ENCODE data around the gene ADAT3.
"Not testable (repeated sequence)": the region's sequence is repeated elsewhere in the genome, so short reads cannot be mapped to it uniquely, and the experiment has no call there.

The ADAT3 gene

DNA sequence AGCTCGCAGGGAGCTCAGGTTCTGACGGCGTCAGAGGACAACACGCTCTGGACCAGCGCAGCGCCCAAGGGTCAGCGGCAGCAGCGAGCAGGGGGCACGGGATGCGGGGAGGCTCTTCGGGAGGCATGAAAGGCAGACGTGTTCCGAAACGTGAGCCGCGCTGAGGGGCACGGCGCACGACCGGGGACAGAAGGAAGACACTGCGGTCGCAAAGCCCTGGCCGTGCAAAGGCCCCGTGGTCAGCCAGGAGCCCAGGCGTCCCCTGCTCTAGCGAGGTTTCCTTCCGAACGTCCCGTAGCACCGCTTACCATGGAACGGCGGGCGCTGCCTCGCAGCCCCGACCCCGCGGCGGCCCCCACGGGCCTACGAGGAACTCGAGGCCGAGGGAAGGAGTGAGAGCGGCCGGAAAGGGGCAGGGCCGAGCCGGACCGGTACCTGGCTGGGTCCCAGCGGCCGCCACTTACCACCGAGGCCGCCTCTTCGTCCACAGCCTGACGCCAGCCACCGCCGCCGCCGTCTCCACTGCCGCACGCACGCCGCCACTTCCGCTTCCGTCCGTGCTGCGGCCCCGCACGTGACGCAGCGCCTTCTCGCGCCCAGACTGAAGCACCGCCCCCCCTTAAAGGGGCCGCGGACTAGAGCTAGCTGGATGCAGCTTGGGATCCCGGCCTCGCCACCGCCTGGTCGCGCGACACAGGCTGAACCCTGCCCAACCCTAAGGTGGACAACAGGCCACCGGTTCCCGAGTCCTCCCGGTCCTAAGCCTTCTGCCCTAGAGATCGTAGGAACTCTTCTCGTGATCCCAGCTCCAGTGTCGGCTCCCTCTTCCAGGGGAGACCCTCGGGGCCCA, 29.3 kb upstream of the ADAT3 start:
- no peaks in the 10 kb centered on the region for H3K9me3 ChIP-seq (ENCODE audit: control insufficient read depth in 1 of 2, low read length in 2 of 2)
- peaks cover 0 to 6% of the 10 kb centered on the region in 2 donors for H3K36me3 ChIP-seq (ENCODE audit: control insufficient read depth in 1 of 2, insufficient read depth in 2 of 2, low read length in 2 of 2)
- H3K27me3 ChIP-seq (ENCODE audit: control insufficient read depth in 1 of 2, insufficient read depth in 2 of 2, low read length in 2 of 2), result no peaks in the 10 kb centered on the region
- peak overlapping the region; percentile 80 for H3K27ac ChIP-seq (ENCODE audit: low read depth, low read length)
- H3K4me1 ChIP-seq (ENCODE audit: control insufficient read depth in 1 of 2, insufficient read depth in 2 of 2, low read length in 2 of 2), result peaks cover 19 to 23% of the 10 kb centered on the region in 2 donors
- peak overlapping the region; percentile 78 to 89 for H3K9ac ChIP-seq (ENCODE audit: low read depth in 1 of 2, low read length in 2 of 2)
- peak overlapping the region; percentile 86 to 97 for H3K4me3 ChIP-seq (ENCODE audit: low read depth in 1 of 2, low read length in 2 of 2)

GRCh38 chr19:1876496-1877279, 28.5 kb upstream of the ADAT3 start:
- Histone ChIP-seq H3K4me3 (ENCODE audit: low read depth in 1 of 2, low read length in 2 of 2) (peak overlapping the region; percentile 86 to 97), H3K9ac (ENCODE audit: low read depth in 1 of 2, low read length in 2 of 2) (peak overlapping the region; percentile 78 to 89), H3K4me1 (ENCODE audit: control insufficient read depth in 1 of 2, insufficient read depth in 2 of 2, low read length in 2 of 2) (peaks cover 19 to 23% of the 10 kb centered on the region in 2 donors), H3K27ac (ENCODE audit: low read depth, low read length) (peak overlapping the region; percentile 80)
- not testable (repeated sequence) for H3K36me3 ChIP-seq (ENCODE audit: control insufficient read depth in 1 of 2, insufficient read depth in 2 of 2, low read length in 2 of 2); H3K9me3 ChIP-seq (ENCODE audit: control insufficient read depth in 1 of 2, low read length in 2 of 2); H3K27me3 ChIP-seq (ENCODE audit: control insufficient read depth in 1 of 2, insufficient read depth in 2 of 2, low read length in 2 of 2)

DNA sequence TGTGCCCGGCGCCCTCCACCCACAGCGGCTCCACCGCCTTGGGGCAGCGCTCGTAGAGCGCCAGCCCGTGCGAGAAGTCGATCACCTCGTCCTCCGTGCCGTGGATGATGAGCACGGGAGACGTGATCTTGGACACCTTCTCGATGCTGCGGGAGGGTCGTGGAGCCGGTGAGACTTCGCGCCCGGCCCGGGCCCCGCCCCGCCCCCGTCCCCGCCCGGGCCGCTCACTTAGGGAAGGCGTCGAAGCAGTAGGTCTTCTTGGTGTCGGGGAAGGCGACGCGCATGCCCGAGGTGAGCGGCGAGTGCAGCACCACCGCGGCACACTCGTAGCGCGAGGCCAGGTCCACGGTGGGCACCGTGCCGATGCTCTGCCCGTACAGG, 27.9 kb upstream of the ADAT3 start:
- H3K27ac ChIP-seq (ENCODE audit: low read depth, low read length); H3K36me3 ChIP-seq (ENCODE audit: control insufficient read depth in 1 of 2, insufficient read depth in 2 of 2, low read length in 2 of 2); H3K4me3 ChIP-seq (ENCODE audit: low read depth in 1 of 2, low read length in 2 of 2); H3K9ac ChIP-seq (ENCODE audit: low read depth in 1 of 2, low read length in 2 of 2); H3K9me3 ChIP-seq (ENCODE audit: control insufficient read depth in 1 of 2, low read length in 2 of 2); H3K27me3 ChIP-seq (ENCODE audit: control insufficient read depth in 1 of 2, insufficient read depth in 2 of 2, low read length in 2 of 2): not testable (repeated sequence)
- peaks cover 19 to 27% of the 10 kb centered on the region in 2 donors for H3K4me1 ChIP-seq (ENCODE audit: control insufficient read depth in 1 of 2, insufficient read depth in 2 of 2, low read length in 2 of 2)

DNA sequence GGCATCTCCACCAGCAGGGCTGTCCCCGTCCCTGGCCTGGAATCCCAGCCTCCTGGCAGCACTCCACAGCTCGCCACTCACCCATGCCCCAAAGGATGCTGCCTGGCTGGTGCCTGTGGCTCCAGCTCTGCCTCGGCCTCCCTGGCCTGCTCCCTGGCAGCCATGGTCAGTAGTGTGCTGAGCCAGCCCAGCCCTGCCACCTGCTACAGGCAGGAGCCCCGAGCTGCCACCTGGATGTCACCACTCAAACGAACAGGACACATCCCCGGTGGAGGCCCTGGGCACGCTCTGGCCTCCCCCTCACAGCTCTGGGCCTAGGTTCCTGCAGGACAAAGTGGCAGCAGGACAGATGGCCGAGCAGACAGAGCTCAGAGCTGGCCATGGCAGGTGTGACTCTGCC, 26.6 kb upstream of the ADAT3 start:
- Histone ChIP-seq H3K4me1 (ENCODE audit: control insufficient read depth in 1 of 2, insufficient read depth in 2 of 2, low read length in 2 of 2) (peaks cover 23 to 30% of the 10 kb centered on the region in 2 donors), H3K36me3 (ENCODE audit: control insufficient read depth in 1 of 2, insufficient read depth in 2 of 2, low read length in 2 of 2) (peaks cover 0 to 13% of the 10 kb centered on the region in 2 donors)
- not testable (repeated sequence) for H3K4me3 ChIP-seq (ENCODE audit: low read depth in 1 of 2, low read length in 2 of 2); H3K27me3 ChIP-seq (ENCODE audit: control insufficient read depth in 1 of 2, insufficient read depth in 2 of 2, low read length in 2 of 2); H3K9ac ChIP-seq (ENCODE audit: low read depth in 1 of 2, low read length in 2 of 2); H3K27ac ChIP-seq (ENCODE audit: low read depth, low read length); H3K9me3 ChIP-seq (ENCODE audit: control insufficient read depth in 1 of 2, low read length in 2 of 2)

DNA sequence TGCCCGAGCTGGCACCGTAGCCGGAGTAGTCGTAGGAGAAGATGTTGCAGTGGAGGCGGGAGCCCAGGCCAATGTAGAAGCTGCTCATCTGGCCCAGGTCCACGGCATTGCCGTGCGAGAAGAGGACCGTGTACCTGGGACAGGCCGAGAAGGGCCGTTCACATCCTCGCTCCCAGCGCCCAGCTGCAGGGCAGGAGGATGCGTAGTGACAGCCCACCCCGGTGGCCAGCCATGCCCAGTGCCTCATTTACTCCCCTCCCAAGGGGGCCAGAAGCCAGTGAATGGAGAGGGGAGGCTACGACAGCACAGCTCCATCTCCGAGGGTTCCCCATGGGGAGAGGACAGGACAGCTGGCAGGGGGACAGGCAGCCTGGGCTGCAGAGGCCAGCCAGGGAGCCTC, 25.2 kb upstream of the ADAT3 start:
- not testable (repeated sequence) for H3K4me3 ChIP-seq (ENCODE audit: low read depth in 1 of 2, low read length in 2 of 2); H3K9ac ChIP-seq (ENCODE audit: low read depth in 1 of 2, low read length in 2 of 2); H3K27me3 ChIP-seq (ENCODE audit: control insufficient read depth in 1 of 2, insufficient read depth in 2 of 2, low read length in 2 of 2); H3K9me3 ChIP-seq (ENCODE audit: control insufficient read depth in 1 of 2, low read length in 2 of 2); H3K27ac ChIP-seq (ENCODE audit: low read depth, low read length)
- H3K4me1 ChIP-seq (ENCODE audit: control insufficient read depth in 1 of 2, insufficient read depth in 2 of 2, low read length in 2 of 2), result peaks cover 25 to 34% of the 10 kb centered on the region in 2 donors
- H3K36me3 ChIP-seq (ENCODE audit: control insufficient read depth in 1 of 2, insufficient read depth in 2 of 2, low read length in 2 of 2), result peaks cover 0 to 13% of the 10 kb centered on the region in 2 donors

DNA sequence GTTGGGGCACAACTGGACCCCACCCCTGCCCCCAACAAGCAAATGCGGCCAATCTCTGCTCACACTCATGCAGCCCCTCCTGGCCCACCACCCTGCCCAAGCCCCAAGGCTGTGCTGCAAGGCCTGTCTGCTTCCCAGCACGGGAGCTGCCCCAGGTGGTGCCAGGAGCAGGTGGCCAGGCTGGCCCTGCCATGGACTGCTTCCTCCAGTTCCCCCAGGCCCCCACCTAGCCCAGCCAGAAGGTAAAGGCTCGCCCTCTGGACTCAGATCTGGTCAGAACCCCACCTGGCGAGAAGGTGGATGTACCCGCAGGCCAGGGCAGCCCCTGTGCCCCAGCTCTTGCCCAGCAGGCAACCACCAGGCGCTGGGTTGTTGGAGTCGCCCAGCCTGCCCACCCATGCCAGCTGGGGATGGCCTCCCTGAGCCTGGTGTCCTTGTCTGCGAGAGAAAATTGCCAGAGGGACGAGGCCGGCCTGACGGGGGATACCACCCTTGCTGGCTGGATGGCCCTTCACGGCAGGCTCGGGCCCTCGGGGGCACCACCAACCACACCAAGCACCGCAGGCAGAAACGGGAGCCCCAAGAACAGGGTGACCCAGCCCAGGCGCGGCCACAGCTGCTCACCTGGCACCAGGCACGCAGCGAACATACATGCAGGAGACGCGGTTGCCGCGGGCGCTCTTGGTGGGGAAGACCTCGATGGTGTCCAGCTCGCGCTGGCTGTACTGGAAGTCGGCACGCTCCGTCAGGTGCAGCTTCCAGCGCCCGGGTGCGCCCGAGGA, 24.4 kb upstream of the ADAT3 start:
- Histone ChIP-seq H3K36me3 (ENCODE audit: control insufficient read depth in 1 of 2, insufficient read depth in 2 of 2, low read length in 2 of 2) (peaks cover 0 to 13% of the 10 kb centered on the region in 2 donors), H3K9me3 (ENCODE audit: control insufficient read depth in 1 of 2, low read length in 2 of 2) (no peaks in the 10 kb centered on the region), H3K27ac (ENCODE audit: low read depth, low read length) (no peak overlapping the region), H3K27me3 (ENCODE audit: control insufficient read depth in 1 of 2, insufficient read depth in 2 of 2, low read length in 2 of 2) (no peaks in the 10 kb centered on the region), H3K9ac (ENCODE audit: low read depth in 1 of 2, low read length in 2 of 2) (no peak overlapping the region), H3K4me3 (ENCODE audit: low read depth in 1 of 2, low read length in 2 of 2) (no peak overlapping the region), H3K4me1 (ENCODE audit: control insufficient read depth in 1 of 2, insufficient read depth in 2 of 2, low read length in 2 of 2) (peaks cover 25 to 34% of the 10 kb centered on the region in 2 donors)

DNA sequence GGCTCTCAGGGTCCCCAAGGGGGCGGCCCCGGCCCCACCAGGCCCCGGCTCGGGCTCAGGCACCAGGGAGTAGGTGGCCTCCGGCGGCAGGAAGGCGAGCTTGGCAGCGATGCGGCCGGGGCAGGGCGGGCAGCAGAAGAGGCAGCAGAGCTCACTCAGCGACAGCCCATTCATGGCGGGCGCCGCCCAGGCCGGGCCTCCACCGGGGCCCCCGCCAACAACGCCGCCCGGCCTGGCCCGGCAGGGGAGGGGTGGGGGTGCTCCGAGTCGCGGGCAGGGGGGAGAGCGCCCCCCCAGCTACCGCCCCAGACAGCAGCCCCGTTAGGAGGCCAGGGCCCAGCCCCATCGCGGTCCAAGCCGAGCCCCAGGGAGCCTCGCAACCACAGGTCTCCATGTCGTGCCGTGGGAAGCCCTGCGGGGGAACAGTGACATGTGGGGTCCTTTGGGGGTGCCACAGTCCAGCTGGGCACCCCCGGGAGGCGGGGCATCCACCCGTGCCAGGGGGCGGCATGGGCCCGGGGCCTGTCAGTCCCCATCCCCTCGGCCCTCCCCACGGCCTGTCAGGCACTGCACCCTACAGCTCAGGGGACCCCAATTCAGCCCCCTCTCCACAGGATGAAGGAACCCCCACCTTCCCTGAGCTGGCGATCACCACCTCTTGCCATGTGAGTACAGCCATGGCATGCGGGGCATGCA, 23.7 kb upstream of the ADAT3 start:
- Histone ChIP-seq H3K4me1 (ENCODE audit: control insufficient read depth in 1 of 2, insufficient read depth in 2 of 2, low read length in 2 of 2) (peaks cover 20 to 29% of the 10 kb centered on the region in 2 donors), H3K36me3 (ENCODE audit: control insufficient read depth in 1 of 2, insufficient read depth in 2 of 2, low read length in 2 of 2) (peaks cover 0 to 13% of the 10 kb centered on the region in 2 donors), H3K9ac (ENCODE audit: low read depth in 1 of 2, low read length in 2 of 2) (peak overlapping the region in 1 of 2 donors; percentile 13)
- not testable (repeated sequence) for H3K27me3 ChIP-seq (ENCODE audit: control insufficient read depth in 1 of 2, insufficient read depth in 2 of 2, low read length in 2 of 2); H3K9me3 ChIP-seq (ENCODE audit: control insufficient read depth in 1 of 2, low read length in 2 of 2); H3K4me3 ChIP-seq (ENCODE audit: low read depth in 1 of 2, low read length in 2 of 2); H3K27ac ChIP-seq (ENCODE audit: low read depth, low read length)

GRCh38 chr19:1882089-1882785, 23.0 kb upstream of the ADAT3 start:
- Histone ChIP-seq H3K4me3 (ENCODE audit: low read depth in 1 of 2, low read length in 2 of 2) (peak overlapping the region in 1 of 2 donors; percentile 48), H3K36me3 (ENCODE audit: control insufficient read depth in 1 of 2, insufficient read depth in 2 of 2, low read length in 2 of 2) (peaks cover 0 to 13% of the 10 kb centered on the region in 2 donors), H3K27me3 (ENCODE audit: control insufficient read depth in 1 of 2, insufficient read depth in 2 of 2, low read length in 2 of 2) (no peaks in the 10 kb centered on the region), H3K27ac (ENCODE audit: low read depth, low read length) (no peak overlapping the region), H3K9ac (ENCODE audit: low read depth in 1 of 2, low read length in 2 of 2) (peak overlapping the region; percentile 54 to 57), H3K9me3 (ENCODE audit: control insufficient read depth in 1 of 2, low read length in 2 of 2) (no peaks in the 10 kb centered on the region), H3K4me1 (ENCODE audit: control insufficient read depth in 1 of 2, insufficient read depth in 2 of 2, low read length in 2 of 2) (peaks cover 19 to 27% of the 10 kb centered on the region in 2 donors)

All from duodenal mucosa (tissue), 2 donors.